GM19372 (cell line): ENCODE measurements around the gene CDO1.
"Not testable (repeated sequence)": the region's sequence is repeated elsewhere in the genome, so short reads cannot be mapped to it uniquely, and the experiment has no call there.

Source experiments
- ATAC-seq: cut with Tn5 transposase; IDR thresholded peaks from one replicate; pipeline ENCODE4 v1.9.1; 2021; ENCODE audit warnings: mild to moderate bottlenecking, low read depth, moderate library complexity; ENCODE audit not compliant: unreplicated experiment

Gene CDO1

GRCh38 chr5:115831163-115831768 is 14.8 kb upstream of the CDO1 start:
- ATAC-seq: peak; percentile 62

- ATAC-seq: no peak
Observed at GRCh38 chr5:115829913-115830312, 13.5 kb upstream of the CDO1 start.

- ATAC-seq: no peak
Observed at GRCh38 chr5:115825948-115826347, 9.5 kb upstream of the CDO1 start.

GRCh38 chr5:115824983-115825382 is 8.5 kb upstream of the CDO1 start:
- not testable (repeated sequence) for ATAC-seq

GRCh38 chr5:115820846-115821245 is 4.4 kb upstream of the CDO1 start:
- ATAC-seq: no peak

- ATAC-seq: no peak
Observed at GRCh38 chr5:115818821-115819220, 2.4 kb upstream of the CDO1 start.

GRCh38 chr5:115817386-115817785 is 927 bp upstream of the CDO1 start:
- ATAC-seq: no peak

GRCh38 chr5:115815693-115816225 is 700 bp downstream of the CDO1 start:
- ATAC-seq: no peak

GRCh38 chr5:115815006-115815692 is 1.3 kb downstream of the CDO1 start:
- no peak for ATAC-seq

GRCh38 chr5:115813719-115814118 is 2.7 kb downstream of the CDO1 start:
- ATAC-seq: no peak

GRCh38 chr5:115812372-115812771 is 4.1 kb downstream of the CDO1 start:
- no peak for ATAC-seq

GRCh38 chr5:115811406-115811805 is 5.1 kb downstream of the CDO1 start:
- no peak for ATAC-seq

- no peak for ATAC-seq
Observed at GRCh38 chr5:115810761-115811160, 5.7 kb downstream of the CDO1 start.

- ATAC-seq: no peak
Observed at GRCh38 chr5:115809946-115810345, 6.5 kb downstream of the CDO1 start.

GRCh38 chr5:115808066-115808465 is 8.4 kb downstream of the CDO1 start:
- not testable (repeated sequence) for ATAC-seq

GRCh38 chr5:115807654-115808052 is 8.8 kb downstream of the CDO1 start:
- no peak for ATAC-seq

GRCh38 chr5:115806986-115807653 is 9.3 kb downstream of the CDO1 start:
- ATAC-seq: no peak

- ATAC-seq: no peak
Observed at GRCh38 chr5:115801984-115802383, 14.5 kb downstream of the CDO1 start.

GRCh38 chr5:115801152-115801551 is 15.3 kb downstream of the CDO1 start:
- ATAC-seq: no peak

- ATAC-seq: no peak
Observed at GRCh38 chr5:115800108-115800507, 16.4 kb downstream of the CDO1 start.

GRCh38 chr5:115798252-115798651 is 18.2 kb downstream of the CDO1 start:
- ATAC-seq: no peak

GRCh38 chr5:115796656-115797055 is 19.8 kb downstream of the CDO1 start:
- ATAC-seq: no peak
